Osteoblast (primary cell): ENCODE measurements around the gene KAZN. TPM values are rescaled to one million over a fixed set of nuclear protein-coding genes. Genes with fewer than 3 reads are reported as not detected.

Experiments
- DNase-seq: peaks from one replicate; pipeline ENCODE4 v3.0.0; 2011; ENCODE audit warnings: low spot score, mixed read lengths; ENCODE audit not compliant: insufficient read length; ENCODE audit errors: missing footprints
- H2AFZ ChIP-seq: 2 replicates; pipeline ENCODE4 v1.6.0; 2011; ENCODE audit warnings: mild to moderate bottlenecking, low read length
- H3K27ac ChIP-seq: 2 replicates; pipeline ENCODE4 v1.5.1; 2011; ENCODE audit warnings: mild to moderate bottlenecking, low read depth, low read length, moderate library complexity
- H3K27me3 ChIP-seq: 2 replicates; pipeline ENCODE4 v1.6.0; 2012; ENCODE audit warnings: mild to moderate bottlenecking, control low read depth, inconsistent platforms, low read length, moderate library complexity; ENCODE audit not compliant: insufficient read depth
- H3K36me3 ChIP-seq: 2 replicates; pipeline ENCODE4 v1.5.1; 2011; ENCODE audit warnings: mild to moderate bottlenecking, low read length, control low read depth, moderate library complexity; ENCODE audit not compliant: insufficient read depth
- H3K4me1 ChIP-seq: 2 replicates; pipeline ENCODE4 v1.5.1; 2011; ENCODE audit warnings: mild to moderate bottlenecking, low read length, control low read depth, moderate library complexity; ENCODE audit not compliant: insufficient read depth
- H3K4me2 ChIP-seq: 2 replicates; pipeline ENCODE4 v1.6.0; 2011; ENCODE audit warnings: mild to moderate bottlenecking, low read length; ENCODE audit not compliant: insufficient read depth
- H3K4me3 ChIP-seq: fragments of 200-600 bp; sonication (generic); 3 replicates; pipeline ENCODE4 v1.5.1; 2012; ENCODE audit warnings: mild to moderate bottlenecking, low read length, inconsistent platforms; ENCODE audit not compliant: insufficient read depth
- H3K79me2 ChIP-seq: 2 replicates; pipeline ENCODE4 v1.6.0; 2012; ENCODE audit warnings: mild to moderate bottlenecking, low read length, control low read depth, inconsistent platforms; ENCODE audit not compliant: insufficient read depth
- H3K9me3 ChIP-seq: 2 replicates; pipeline ENCODE4 v1.5.1; 2011; ENCODE audit warnings: low read depth, low read length, control low read depth
- H4K20me1 ChIP-seq: 2 replicates; pipeline ENCODE4 v1.6.0; 2012; ENCODE audit warnings: mild to moderate bottlenecking, low read length, control low read depth; ENCODE audit not compliant: insufficient read depth
- total RNA-seq: library from RNA; depleted of rRNA; stranded (reverse); fragments of >200 nt; gene quantifications from 2 replicates; pipeline ENCODE4 v1.2.3, GENCODE V29; 2012
- TF ChIP-seq, protein P1 (sequence below): IDR thresholded peaks from 2 replicates; pipeline ENCODE4 v1.5.1; 2011; ENCODE audit warnings: mild to moderate bottlenecking, low read depth, low read length, moderate library complexity; ENCODE audit errors: extremely low read depth

KAZN gene
- total RNA-seq, 1 donor, result 9.0 TPM

DNA sequence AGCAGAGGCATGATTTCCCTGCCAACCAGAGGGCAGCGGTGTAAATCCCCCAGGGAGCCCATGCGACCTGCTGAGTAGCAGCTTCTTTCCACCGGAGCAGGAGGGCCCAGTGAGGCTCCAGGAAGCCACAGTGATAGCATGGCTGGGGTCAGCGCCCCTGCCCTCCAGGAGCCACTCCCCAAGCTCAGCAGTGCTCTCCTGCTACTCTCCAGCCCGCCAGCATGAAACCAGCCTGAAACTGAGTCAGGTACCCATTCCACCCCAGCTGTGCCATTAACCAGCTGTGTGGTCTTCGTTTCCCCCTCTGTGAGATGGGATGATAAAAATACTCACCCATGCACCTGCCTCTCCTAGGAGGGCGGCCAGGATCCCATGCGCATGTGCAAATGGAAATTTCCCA is 431.3 kb downstream of the KAZN start:
- TF ChIP-seq, protein P1, sequence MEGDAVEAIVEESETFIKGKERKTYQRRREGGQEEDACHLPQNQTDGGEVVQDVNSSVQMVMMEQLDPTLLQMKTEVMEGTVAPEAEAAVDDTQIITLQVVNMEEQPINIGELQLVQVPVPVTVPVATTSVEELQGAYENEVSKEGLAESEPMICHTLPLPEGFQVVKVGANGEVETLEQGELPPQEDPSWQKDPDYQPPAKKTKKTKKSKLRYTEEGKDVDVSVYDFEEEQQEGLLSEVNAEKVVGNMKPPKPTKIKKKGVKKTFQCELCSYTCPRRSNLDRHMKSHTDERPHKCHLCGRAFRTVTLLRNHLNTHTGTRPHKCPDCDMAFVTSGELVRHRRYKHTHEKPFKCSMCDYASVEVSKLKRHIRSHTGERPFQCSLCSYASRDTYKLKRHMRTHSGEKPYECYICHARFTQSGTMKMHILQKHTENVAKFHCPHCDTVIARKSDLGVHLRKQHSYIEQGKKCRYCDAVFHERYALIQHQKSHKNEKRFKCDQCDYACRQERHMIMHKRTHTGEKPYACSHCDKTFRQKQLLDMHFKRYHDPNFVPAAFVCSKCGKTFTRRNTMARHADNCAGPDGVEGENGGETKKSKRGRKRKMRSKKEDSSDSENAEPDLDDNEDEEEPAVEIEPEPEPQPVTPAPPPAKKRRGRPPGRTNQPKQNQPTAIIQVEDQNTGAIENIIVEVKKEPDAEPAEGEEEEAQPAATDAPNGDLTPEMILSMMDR, result no peak
- Histone ChIP-seq H2AFZ (no peak overlapping the region), H3K27ac (no peak overlapping the region), H3K4me2 (no peak overlapping the region), H3K4me3 (no peak overlapping the region), H3K36me3 (no peaks in the 10 kb centered on the region), H3K79me2 (peaks cover 7% of the 10 kb centered on the region), H3K4me1 (peaks cover 26% of the 10 kb centered on the region), H4K20me1 (peaks cover 19% of the 10 kb centered on the region), H3K9me3 (no peaks in the 10 kb centered on the region), H3K27me3 (no peaks in the 10 kb centered on the region)
- DNase-seq, result peak; percentile 21

DNA sequence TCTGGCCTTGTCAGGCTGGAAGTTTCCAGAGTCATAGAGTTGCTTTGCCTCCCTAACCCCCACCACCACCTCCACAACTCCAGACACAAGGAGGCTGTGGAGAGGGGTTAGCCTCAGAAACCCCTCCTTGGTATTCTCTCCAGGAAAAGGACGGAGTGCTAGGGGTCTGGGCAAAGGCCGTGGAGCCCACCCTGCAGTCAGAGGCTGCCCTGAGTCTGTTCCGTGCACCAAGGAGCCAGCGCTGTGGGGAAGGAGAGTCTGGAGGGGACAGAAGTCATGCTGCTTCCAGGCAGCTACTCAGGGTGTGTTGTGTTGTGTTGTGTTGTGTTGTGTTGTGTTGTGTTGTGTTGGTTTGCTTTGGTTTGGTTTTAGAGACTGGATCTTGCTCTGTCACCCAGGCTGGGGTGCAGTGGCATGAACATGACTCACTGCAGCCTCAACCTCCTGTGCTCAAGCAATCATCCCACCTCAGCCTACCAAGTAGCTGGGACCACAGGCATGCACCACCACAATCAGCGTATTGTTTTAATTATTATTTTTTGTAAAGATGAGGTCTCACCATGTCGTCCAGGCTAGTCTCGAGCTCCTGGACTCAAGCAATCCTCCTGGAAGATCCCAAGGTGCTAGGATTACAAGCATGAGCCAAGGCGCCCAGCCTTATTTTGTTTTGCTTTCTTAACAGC is 432.9 kb downstream of the KAZN start:
- TF ChIP-seq, protein P1, result no peak
- Histone ChIP-seq H3K27ac (no peak overlapping the region), H3K4me3 (no peak overlapping the region), H4K20me1 (peaks cover 19% of the 10 kb centered on the region), H3K9me3 (no peaks in the 10 kb centered on the region), H2AFZ (no peak overlapping the region), H3K4me2 (no peak overlapping the region), H3K27me3 (no peaks in the 10 kb centered on the region), H3K36me3 (no peaks in the 10 kb centered on the region), H3K79me2 (peaks cover 7% of the 10 kb centered on the region), H3K4me1 (peaks cover 26% of the 10 kb centered on the region)
- peak; percentile 46 for DNase-seq

- no peak overlapping the region for H2AFZ ChIP-seq
- no peaks in the 10 kb centered on the region for H3K9me3 ChIP-seq
- H3K4me3 ChIP-seq, result no peak overlapping the region
- H3K4me1 ChIP-seq, result peaks cover 18% of the 10 kb centered on the region
- no peak overlapping the region for H3K27ac ChIP-seq
- peak; percentile 88 for DNase-seq
- TF ChIP-seq, protein P1, result peak; percentile 55
- H3K4me2 ChIP-seq, result no peak overlapping the region
- no peaks in the 10 kb centered on the region for H3K27me3 ChIP-seq
- H3K36me3 ChIP-seq, result peaks cover under 1% of the 10 kb centered on the region
- H3K79me2 ChIP-seq, result peaks cover 7% of the 10 kb centered on the region
- peaks cover 20% of the 10 kb centered on the region for H4K20me1 ChIP-seq
These were observed 434.8 kb downstream of the KAZN start for GRCh38 chr1:15033264-15033663.

DNA sequence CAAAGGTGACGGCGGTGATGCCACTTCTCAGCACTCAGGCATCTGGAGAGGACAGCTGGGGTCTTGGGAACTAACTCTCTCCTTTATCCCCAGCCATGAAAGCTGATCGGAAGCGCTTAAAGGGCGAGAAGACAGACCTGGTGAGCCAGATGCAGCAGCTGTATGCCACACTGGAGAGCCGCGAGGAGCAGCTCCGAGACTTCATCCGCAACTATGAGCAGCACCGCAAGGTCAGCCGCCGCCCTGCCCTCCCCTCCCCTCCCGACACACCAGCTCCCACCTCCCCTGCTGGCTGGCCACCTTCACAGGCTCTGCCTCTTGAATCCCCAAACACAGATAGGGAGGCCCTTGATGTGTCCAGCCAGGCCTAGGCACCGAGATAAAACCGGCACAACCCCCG is 436.2 kb downstream of the KAZN start:
- H4K20me1 ChIP-seq, result peaks cover 19% of the 10 kb centered on the region

More for the DNA sequence above, 436.2 kb downstream of the KAZN start:
- Histone ChIP-seq H3K4me3 (no peak overlapping the region), H3K36me3 (peaks cover 5% of the 10 kb centered on the region), H2AFZ (no peak overlapping the region), H3K4me1 (peaks cover 11% of the 10 kb centered on the region), H3K9me3 (no peaks in the 10 kb centered on the region), H3K27me3 (no peaks in the 10 kb centered on the region), H3K4me2 (no peak overlapping the region), H3K79me2 (peaks cover 7% of the 10 kb centered on the region), H3K27ac (no peak overlapping the region)
- peak; percentile 2 for DNase-seq
- TF ChIP-seq, protein P1, result no peak
